Type B pancreatic cell (in vitro differentiated cells): ENCODE data around the gene EXOC1. TPM values are rescaled to one million over a fixed set of nuclear protein-coding genes. Genes with fewer than 3 reads are reported as not detected.

Experiments
- DNase-seq: peaks from one replicate; pipeline ENCODE4 v3.0.0; 2021; ENCODE audit warnings: mixed read lengths; ENCODE audit not compliant: unreplicated experiment; ENCODE audit errors: extremely low spot score
- H3K27ac Mint-ChIP-seq: 2 replicates; pipeline ENCODE4 v1.8.0; 2021; ENCODE audit warnings: mild to moderate bottlenecking, mixed read lengths
- H3K27me3 Mint-ChIP-seq: 2 replicates; pipeline ENCODE4 v1.8.0; 2021; ENCODE audit warnings: mixed read lengths
- H3K36me3 Mint-ChIP-seq: 2 replicates; pipeline ENCODE4 v1.8.0; 2021; ENCODE audit warnings: mixed read lengths
- H3K4me1 Mint-ChIP-seq: one replicate; pipeline ENCODE4 v1.8.0; 2021; ENCODE audit warnings: mixed read lengths; ENCODE audit not compliant: unreplicated experiment
- H3K4me3 Mint-ChIP-seq: 2 replicates; pipeline ENCODE4 v1.8.0; 2021; ENCODE audit warnings: mild to moderate bottlenecking, mixed read lengths
- H3K9me3 Mint-ChIP-seq: 2 replicates; pipeline ENCODE4 v1.8.0; 2021; ENCODE audit warnings: mixed read lengths
- total RNA-seq: library from RNA; stranded (reverse); gene quantifications from 2 replicates; pipeline ENCODE4 v1.2.1, GENCODE V29; 2021; ENCODE audit warnings: low replicate concordance
- TF ChIP-seq, protein P1 (sequence below): fragments of 200-600 bp; sonication (generic); conservative IDR thresholded peaks from 2 replicates; pipeline ENCODE4 v1.5.0; 2021; ENCODE audit warnings: antibody characterized with exemption, mild to moderate bottlenecking

The EXOC1 gene
- total RNA-seq, 1 donor from 2014 or later, result 29.0 TPM

DNA sequence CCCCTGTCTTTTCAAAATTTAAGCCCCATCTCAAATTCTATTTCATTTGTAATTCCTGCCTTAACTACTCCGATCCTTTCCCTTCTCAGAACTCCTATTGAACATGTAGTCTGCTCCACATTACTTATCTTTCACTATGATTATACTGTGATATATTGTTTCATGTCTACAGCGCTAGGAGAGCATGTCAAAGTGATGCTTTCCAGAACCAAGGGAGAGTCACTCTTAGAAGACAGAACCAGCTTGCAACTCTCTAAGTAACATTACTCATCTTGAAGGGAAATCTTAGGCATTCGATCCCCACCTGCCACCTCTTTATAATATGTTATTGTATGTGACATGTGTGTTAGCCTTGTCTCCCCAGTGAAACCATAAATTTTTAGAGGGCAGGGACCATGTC, 23.4 kb upstream of the EXOC1 start:
- TF ChIP-seq, protein P1, sequence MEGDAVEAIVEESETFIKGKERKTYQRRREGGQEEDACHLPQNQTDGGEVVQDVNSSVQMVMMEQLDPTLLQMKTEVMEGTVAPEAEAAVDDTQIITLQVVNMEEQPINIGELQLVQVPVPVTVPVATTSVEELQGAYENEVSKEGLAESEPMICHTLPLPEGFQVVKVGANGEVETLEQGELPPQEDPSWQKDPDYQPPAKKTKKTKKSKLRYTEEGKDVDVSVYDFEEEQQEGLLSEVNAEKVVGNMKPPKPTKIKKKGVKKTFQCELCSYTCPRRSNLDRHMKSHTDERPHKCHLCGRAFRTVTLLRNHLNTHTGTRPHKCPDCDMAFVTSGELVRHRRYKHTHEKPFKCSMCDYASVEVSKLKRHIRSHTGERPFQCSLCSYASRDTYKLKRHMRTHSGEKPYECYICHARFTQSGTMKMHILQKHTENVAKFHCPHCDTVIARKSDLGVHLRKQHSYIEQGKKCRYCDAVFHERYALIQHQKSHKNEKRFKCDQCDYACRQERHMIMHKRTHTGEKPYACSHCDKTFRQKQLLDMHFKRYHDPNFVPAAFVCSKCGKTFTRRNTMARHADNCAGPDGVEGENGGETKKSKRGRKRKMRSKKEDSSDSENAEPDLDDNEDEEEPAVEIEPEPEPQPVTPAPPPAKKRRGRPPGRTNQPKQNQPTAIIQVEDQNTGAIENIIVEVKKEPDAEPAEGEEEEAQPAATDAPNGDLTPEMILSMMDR, result no peak
- peaks cover 31% of the 10 kb centered on the region for H3K27me3 Mint-ChIP-seq
- no peaks in the 10 kb centered on the region for H3K9me3 Mint-ChIP-seq
- H3K4me3 Mint-ChIP-seq, result no peak overlapping the region
- no peaks in the 10 kb centered on the region for H3K36me3 Mint-ChIP-seq
- no peaks in the 10 kb centered on the region for H3K4me1 Mint-ChIP-seq
- DNase-seq, result no peak
- no peak overlapping the region for H3K27ac Mint-ChIP-seq

DNA sequence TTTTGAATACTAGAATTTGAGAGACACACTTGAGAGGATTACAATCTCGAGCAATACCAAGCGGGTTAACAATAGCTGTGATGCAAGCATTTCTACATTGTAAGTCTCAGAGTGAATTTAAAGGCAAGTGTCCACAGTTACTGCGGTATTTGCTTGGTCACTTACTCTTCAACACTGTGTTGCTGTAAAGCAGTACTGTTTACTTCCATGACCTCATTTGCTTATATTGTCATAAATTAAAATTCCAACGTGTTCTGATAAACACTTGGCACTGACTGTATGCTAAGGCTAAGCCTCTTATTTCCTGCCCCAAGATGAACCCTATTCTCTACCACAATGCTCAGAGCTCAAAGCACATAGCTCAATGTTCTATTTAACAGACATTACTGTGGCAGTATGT, 22.7 kb upstream of the EXOC1 start:
- no peaks in the 10 kb centered on the region for H3K4me1 Mint-ChIP-seq

DNA sequence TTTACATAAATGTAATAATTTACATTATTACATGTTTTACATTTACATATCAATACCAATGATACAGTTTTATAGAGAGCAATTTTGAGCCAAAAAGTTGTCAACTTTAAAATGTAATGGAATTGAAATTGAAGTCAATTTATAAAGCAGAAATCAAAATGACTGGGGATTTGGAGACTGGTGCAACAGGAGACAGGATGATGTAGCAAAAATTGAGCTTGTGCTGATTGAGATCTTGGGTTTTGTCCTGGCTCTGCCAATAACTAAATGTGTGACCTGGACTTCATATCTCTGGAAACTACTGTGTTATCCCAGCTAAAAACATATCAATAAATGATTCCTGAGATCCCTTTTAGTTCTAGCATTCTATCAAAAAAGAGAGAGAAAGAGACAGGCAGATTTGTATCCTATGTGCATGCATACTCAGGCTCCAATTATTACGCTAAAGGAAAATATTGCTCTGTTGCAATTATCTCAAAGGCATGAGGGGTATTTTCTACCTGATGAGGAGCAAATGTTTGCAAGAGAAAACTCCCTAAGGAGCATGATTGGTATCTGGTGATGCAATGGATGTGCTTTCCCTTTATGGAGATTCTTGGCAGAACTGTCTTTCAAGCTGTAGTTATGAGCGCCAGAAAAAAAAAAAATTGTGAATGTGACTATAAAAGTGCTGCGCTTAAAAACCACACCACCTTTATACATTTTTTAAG, 19.2 kb upstream of the EXOC1 start:
- no peak overlapping the region for H3K4me3 Mint-ChIP-seq
- H3K27ac Mint-ChIP-seq, result no peak overlapping the region
- peaks cover 17% of the 10 kb centered on the region for H3K27me3 Mint-ChIP-seq
- TF ChIP-seq, protein P1, result no peak
- no peaks in the 10 kb centered on the region for H3K4me1 Mint-ChIP-seq
- H3K9me3 Mint-ChIP-seq, result no peaks in the 10 kb centered on the region
- DNase-seq, result no peak
- no peaks in the 10 kb centered on the region for H3K36me3 Mint-ChIP-seq

More for the DNA sequence above, 22.7 kb upstream of the EXOC1 start:
- H3K9me3 Mint-ChIP-seq, result no peaks in the 10 kb centered on the region
- TF ChIP-seq, protein P1, result no peak
- H3K27me3 Mint-ChIP-seq, result peaks cover 36% of the 10 kb centered on the region
- H3K27ac Mint-ChIP-seq, result no peak overlapping the region
- no peak overlapping the region for H3K4me3 Mint-ChIP-seq
- DNase-seq, result no peak
- no peaks in the 10 kb centered on the region for H3K36me3 Mint-ChIP-seq

DNA sequence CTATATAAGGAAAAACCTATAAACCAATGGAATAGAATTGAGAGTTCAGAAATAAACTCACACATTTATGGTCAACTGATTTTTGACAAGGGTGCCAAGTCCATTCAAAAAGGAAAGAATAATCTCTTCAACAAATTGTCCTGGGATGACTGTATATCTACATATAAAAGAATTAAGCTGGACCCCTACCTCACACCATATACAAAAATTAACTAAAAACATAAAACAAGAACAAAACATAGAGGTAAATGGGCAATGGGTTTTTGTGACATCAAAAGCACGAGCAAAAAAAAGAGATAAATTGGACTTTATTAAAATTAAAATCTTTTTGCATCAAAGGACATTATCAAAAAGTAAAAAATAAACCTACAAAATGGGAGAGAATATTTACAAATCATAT, 15.5 kb upstream of the EXOC1 start:
- Mint-ChIP-seq H3K9me3 (peaks cover 4% of the 10 kb centered on the region), H3K27ac (no peak overlapping the region), H3K4me1 (no peaks in the 10 kb centered on the region), H3K36me3 (no peaks in the 10 kb centered on the region), H3K27me3 (peaks cover 5% of the 10 kb centered on the region), H3K4me3 (no peak overlapping the region)
- DNase-seq, result no peak
- TF ChIP-seq, protein P1, result no peak

DNA sequence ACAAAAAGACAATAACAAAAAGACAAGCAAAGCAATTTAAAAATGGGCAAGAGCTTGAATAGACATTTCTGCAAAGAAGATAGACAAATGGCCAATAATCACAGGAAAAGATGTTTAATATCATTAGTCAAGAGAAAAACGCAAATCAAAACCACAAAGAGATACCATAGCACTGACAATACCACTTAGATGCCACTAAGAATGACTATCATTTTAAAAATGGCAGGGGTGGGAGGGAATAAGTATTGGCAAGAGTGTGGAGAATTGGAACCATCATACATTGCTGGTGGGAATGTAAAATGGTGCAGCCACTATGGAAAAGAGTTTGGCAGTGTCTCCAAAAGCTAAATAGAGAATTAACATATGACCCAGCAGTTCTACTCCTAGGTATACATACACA, 15.1 kb upstream of the EXOC1 start:
- DNase-seq, result no peak
- no peak overlapping the region for H3K4me3 Mint-ChIP-seq
- H3K4me1 Mint-ChIP-seq, result no peaks in the 10 kb centered on the region
- TF ChIP-seq, protein P1, result no peak
- no peaks in the 10 kb centered on the region for H3K36me3 Mint-ChIP-seq
- peaks cover 5% of the 10 kb centered on the region for H3K27me3 Mint-ChIP-seq
- no peak overlapping the region for H3K27ac Mint-ChIP-seq
- H3K9me3 Mint-ChIP-seq, result peaks cover 4% of the 10 kb centered on the region
